Globus pallidus (tissue), 1 donor: Measurements from ENCODE around the gene SPDYE17.
"Not testable (repeated sequence)": the region's sequence is repeated elsewhere in the genome, so short reads cannot be mapped to it uniquely, and the experiment has no call there.

Source experiments
- DNase-seq: peaks from one replicate; pipeline ENCODE4 v3.0.0-alpha.2; 2015; ENCODE audit warnings: low spot score

The SPDYE17 gene

DNA sequence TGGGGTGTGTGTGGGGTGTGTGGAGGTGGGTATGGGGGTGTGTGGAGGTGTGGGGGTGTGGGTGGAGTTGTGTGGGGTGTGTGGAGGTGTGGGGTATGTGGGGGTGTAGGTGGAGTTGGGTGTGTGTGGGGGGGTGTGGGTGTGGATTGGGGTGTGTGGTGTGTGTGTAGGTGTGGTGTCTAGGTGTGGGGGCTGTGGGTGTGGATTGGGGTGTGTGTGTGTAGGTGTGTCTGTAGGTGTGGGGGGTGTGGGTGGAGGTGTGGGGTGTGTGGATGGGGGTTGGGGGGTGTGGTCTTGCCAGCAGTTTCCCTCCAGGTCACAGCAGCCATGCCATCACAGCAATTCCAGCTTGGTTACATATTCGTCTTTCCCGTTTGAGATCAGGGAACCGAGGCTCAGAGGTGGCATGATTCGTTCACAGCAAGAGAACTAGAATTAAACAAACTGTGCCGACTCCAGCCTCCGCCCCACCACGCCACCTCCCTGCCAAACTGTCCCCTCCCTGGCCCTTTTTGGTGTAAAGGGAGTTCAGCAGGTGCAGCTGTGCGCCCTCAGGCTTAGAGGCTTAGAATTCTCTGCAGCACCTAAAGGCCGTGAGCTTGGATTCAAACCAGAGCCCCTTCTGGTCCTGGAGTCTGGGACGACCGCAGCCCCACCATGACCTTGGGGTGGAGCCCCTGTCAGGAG lies 33.3 kb downstream of the SPDYE17 start:
- not testable (repeated sequence) for DNase-seq

DNA sequence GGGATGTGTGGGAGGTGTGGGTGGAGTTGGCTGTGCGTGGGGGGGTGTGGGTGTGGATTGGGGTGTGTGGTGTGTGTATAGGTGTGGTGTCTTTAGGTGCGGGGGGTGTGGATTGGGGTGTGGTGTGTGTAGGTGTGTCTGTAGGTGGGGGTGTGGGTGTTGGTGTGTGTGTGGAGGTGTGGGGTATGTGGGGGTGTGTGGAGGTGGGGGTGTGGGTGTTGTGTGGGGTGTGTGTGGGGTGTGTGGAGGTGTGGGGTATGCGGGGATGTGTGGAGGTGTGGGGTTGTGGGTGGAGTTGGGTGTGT lies 33.9 kb downstream of the SPDYE17 start:
- DNase-seq, result no peak

DNA sequence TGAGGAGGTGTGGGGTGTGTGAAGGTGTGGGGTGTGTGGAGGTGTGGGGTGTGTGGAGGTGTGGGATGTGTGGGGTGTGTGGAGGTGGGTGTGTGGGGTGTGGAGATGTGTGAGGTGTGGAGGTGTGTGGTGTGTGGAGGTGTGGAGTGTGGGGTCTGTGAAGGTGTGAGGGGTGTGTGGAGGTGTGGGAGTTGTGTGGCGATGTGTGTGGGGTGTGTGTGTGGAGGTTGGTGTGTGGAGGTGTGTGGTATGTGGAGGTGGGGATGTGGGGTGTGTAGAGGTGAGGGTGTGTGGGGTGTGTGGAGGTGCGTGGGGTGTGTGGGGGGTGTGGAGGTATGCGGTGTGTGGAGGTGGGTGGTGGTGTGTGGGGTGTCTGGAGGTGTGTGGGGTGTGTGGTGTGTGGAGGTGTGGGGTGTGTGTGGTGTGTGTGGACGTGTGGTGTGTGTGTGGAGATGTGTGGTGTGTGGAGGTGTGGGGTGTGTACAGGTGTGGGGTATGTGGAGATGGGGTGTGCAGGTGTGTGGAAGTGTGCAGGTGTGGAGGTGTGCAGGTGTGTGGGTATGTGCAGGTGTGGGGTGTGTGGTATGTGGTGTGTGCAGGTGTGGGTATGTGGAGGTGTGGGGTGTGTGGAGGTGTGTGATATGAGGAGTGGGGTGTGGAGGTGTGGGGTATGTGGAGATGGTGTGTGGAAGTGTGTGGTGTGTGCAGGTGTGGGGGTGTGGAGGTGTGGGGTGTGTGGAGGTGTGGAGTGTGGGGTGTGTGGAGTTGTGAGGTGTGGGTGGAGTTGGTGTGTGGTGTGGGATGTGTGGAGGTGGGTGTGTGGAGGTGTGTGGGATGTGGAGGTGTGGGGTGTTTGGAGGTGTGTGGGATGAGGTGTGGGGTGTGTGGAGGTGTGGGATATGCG lies 34.5 kb downstream of the SPDYE17 start:
- DNase-seq, result no peak

DNA sequence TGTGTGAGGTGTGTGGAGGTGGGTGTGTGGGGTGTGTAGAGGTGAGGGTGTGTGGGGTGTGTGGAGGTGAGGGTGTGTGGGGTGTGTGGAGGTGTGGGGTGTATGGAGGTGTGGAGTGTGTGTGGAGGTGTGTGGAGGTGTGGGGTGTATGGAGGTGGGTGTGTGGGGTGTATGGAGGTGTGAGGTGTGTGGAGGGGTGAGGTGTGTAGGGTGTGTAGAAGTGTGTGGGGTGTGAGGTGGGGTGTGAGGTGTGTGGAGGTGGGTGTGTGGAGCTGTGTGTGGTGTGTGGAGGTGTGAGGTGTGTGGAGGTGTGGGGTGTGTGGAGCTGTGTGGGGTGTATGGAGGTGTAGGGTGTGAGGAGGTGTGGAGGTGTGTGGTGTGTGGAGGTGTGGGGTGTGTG lies 35.2 kb downstream of the SPDYE17 start:
- DNase-seq, result not testable (repeated sequence)

DNA sequence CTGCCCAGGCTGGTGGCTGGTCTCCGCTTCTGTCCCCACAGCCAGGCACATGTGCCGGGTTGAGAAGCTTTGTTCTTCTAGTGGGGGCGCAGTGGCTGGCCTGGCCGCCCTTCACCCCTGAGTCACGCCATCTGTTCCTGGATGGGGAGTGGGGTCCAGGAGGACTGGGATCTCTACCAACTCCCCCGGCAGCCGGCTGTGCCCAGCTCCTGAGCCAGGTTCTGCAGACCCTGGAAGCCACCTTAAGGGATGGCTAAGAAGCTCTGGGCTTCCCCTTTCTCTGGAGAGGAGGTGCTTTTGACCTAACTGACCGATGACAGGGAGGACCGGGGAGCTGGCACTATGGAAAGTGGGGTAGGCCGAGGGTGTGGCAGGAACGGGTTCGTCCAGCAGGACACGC lies 37.9 kb downstream of the SPDYE17 start:
- DNase-seq, result not testable (repeated sequence)

DNA sequence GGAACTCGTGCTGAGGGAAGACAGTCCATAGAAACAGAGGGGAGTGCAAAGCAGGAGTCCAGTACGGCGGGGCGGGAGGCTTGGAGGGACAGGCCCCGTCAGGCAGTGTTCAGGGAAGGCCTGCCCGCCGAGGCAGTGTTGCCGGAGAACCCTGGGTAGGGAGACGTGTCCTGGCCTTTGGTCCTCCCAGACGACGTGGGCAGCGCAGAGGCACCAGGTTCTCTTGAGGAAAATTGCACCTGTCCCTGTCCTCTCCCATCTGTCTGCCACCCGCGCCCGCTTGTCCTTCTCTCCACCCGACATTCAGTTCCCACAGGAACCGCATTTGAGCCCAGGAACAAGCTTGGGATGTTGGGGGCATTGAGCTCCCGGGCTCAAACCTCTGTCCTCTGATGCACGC lies 38.3 kb downstream of the SPDYE17 start:
- DNase-seq, result not testable (repeated sequence)

DNA sequence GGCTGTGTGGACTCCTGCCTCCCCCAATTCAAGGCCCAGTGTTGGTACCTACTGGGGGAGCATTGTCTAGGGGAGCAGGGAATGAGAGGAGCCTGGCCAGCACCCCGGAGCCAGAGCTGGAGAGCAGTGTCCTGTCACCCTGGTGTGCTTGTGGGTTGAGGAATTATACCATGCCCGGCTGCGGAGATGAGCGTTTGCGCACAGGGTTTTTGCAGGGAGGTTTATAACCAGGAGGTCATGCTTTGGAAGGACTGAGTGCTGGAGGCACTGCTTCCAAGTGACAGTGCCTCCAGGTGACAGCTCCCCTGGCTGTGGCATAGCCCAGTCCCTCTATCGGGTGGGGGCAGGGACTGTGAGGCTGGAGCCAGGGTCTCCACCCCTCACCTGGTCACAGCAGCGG lies 39.3 kb downstream of the SPDYE17 start:
- DNase-seq, result not testable (repeated sequence)

DNA sequence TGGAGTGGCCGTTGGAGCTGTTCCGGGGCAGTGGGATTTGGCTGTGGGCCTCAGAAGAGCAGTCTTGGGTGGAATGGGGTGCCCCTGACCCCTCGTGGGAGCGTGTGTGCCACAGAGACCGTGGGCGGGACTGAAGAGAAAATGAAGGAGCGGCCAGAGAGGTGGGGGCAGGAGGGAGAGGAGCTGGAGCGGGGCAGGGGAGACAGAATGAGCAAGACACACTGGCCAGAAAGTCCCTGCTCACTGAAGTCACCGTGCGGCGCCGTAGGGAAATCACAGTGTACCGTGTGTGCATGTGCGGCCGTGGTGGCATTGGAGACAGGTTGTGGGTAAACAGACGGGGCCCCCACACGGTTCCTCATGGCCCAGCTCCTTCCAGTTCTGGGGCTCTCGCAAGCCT lies 40.0 kb downstream of the SPDYE17 start:
- not testable (repeated sequence) for DNase-seq

DNA sequence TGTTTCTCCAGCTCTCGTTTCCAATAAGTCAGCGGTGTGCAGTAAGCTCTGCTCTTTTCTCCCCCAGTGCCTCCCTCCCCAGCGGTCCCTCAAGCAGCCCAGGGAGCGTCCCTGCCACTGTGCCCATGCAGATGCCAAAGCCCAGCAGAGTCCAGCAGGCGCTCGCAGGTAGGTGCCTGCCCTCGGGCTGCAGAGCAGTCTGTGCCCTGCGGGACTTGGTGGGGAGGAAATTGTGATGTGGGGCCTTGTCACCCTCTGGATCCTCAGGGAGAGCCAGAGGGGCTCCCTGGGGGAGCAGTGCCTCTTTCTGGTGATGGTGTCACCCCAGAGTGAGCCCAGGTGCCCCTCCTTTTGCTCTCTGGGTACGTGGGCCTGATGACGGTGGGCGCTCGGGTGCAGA lies 42.0 kb downstream of the SPDYE17 start:
- DNase-seq, result not testable (repeated sequence)

DNA sequence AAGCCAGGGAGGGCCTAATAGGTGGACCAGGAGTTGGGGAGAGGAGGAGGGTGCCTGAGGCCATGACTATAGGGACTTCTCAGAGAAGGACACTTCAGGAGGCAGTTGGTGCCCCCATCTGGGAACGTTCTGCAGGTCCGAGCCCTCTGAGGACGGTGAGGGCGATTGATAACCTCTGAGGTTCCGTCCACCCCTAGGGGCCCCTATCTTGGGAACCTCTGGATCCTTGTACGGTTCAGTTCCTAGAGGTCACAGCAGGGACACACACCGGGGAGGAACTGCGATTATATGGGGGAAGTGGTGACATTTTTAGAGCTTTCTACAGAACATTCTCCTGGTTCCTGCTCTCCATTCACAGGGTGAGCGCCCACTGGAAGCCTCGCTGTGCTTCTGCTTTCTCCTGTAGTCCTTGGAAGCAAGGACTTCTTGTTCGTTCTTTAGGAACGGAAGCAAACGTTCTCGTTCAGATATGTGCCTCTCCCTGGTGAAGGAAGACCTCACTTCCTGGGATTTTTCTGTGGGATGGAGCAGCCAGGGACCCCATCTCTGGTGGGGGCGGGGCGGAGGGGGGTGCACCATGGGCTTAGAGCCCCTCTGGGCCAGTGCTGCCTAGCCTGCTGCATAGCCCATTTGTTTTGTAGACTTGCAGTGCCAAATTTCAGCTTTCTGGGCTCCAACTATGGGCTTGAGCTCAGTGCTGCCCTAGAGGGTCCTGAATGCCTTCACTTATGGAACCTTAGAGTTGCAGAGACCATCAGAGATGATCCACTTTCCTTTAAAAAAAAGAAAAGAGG lies 46.0 kb downstream of the SPDYE17 start:
- not testable (repeated sequence) for DNase-seq

DNA sequence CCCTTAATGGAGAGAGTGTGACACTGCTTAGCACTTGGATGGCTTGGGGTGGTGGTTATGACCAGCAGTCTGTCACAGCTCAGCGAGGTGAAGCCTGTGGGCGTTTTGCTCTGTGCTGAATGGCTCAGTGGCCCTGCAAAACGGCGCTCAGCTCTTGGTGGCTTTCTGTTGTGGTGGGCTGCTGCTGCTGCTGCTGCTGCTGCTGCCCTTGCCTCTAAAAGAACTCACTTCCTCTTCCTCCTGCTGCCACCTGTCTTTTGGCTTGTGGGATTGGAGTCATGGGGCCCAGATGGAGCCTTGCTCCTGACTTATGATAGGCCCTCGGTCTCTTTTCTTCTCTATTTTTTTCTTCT lies 47.4 kb downstream of the SPDYE17 start:
- DNase-seq, result not testable (repeated sequence)

DNA sequence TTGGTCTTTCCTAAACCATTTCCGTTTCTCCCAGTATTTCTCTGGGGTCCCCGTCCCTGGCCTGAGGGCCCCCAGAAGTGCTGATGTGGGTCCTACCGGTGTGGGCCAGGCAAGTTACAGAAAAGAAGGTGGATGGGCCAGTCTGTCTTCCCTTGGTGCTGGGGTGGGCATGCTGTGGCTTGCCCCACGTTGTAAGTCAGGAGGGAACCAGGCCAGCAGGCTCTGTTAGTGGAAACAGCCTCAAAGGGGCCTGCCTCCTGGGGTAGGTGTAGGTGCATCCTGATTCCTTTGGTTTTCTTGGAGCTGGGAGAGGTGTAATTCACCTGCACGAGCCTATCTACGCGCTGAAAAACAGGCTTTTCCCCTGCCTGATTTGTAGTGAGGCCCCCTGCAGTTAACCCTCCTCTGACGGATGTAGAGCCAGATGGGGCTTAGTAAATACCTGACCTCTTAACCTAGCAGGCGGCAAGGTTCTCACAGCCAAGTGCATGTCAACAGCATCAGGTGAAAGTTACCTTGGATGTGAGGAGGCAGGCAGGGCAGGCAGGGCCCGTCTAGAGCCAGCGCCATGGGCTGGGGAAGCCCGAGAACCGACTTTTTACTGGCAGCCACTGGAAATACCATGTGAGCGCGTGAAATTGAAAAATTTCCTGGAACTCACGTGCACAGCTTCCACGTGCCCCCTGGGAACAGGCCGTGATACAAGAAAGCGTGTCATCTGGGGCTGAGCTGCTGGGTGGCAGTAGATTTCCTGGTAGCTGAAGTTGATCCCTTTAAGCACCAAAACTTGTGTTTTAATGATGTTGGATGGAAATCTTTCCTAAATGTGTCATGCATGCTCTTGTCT lies 48.0 kb downstream of the SPDYE17 start:
- DNase-seq, result not testable (repeated sequence)

DNA sequence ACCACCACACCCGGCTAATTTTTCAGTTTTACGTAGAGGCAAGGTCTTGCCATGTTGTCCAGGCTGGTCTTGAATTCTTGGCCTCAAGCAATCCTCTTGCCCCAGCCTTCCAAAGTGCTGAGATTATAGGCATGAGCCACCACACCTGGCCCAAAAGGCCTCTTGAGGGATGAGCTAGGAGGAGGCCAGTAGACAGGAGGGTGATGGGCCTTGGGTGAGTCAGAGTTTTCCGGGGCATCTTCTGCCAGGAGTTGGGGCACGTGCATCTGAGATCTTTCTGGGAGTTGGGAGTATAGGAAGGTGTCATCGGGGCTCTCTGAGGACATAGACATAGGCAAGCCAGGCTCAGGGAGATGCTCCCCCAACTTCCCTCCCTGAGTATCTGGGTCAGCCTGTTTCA lies 48.8 kb downstream of the SPDYE17 start:
- not testable (repeated sequence) for DNase-seq

DNA sequence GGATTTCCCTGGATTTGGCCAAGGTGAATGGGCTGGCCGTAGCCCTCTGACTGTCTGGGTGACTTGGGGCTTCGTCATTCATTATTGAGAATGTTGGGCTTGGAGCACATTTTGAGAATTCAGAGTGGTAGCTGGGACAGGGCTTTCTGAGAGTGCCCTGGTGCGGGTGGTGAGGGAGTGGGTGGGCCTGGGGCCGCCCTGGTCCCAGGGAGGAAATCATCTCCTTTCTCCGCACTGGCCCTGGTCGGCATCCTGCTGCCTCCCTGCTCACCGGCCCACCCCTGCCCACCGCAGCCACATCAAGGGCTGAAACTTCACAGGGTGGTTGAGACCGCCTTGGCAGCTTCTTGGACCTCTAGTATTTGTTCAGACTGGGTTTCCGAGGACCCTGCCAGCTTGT lies 49.7 kb downstream of the SPDYE17 start:
- DNase-seq, result not testable (repeated sequence)

DNA sequence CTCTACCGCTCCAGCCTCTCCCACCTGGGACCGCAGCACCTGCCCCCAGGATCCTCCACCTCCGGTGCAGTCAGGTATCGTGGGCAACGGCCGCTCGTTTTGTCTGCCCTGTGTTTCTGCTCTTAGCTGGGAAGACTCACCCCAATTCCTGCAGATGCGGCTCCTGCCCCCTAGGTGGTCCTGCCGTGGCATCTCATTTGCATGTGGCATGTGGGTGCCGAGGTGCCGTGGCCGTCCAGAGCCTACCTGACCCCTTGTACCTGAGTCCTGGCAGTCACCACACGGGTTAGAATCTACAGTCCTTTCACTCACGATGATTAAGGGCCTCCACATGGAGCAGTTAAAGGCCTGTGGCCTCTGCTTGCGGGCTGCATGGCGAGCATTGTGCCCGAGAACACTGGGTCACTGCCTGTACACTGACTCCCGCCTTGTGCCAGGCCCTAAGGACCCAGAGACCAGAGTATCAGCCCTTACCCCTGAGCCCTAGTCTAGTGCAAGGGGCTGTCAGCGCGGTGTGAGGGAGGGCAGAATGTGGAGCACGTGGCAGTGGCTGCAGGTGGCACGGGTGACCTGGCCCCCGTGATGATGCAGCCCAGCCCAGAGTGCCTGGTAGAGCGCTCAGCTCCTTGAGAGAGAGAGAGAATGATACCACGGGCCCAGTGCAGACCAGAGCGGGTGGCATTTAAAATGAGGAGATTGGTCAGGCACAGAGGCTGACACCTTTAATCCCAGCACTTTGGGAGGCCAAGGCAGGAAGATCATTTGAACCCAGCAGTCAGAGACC lies 50.8 kb downstream of the SPDYE17 start:
- DNase-seq, result not testable (repeated sequence)

DNA sequence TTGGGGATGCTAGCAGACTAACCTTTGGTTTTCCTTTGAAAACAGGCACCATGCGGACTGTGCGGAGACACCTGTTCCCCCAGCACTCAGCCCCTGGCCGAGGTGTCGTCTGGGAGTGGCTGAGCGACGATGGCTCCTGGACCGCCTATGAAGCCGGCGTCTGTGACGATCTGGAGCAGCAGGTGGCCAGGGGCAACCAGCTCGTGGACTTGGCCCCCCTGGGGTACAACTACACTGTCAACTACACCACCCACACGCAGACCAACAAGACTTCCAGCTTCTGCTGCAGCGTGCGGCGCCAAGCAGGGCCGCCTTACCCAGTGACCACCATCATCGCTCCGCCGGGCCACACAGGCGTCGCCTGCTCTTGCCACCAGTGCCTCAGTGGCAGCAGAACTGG lies 51.6 kb downstream of the SPDYE17 start:
- DNase-seq, result not testable (repeated sequence)

DNA sequence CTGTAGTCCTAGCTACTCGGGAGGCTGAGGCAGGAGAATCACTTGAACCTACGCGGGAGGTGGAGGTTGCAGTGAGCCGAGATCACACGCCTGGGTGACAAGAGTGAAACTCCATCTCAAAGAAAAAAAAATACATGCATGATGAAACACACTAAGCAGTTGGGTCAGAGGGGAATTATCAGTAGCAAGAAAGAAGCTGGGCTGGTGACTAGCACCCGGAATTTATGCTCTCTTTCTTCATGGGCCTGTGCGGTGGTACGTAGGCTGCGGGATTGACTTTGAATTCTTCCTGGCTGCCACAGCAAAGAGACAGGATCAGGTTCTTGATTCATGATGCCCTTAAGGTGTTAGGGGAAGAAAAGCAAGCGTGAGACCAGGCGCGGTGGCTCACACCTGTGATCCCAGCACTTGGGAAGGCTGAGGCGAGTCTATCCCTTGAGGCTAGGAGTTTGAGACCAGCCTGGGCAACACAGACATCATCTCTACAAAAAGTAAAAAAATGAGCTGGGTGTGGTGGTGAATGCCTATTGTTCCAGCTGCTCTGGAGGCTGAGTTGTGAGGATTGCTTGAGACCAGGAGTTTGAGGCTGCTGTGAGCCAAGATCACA lies 54.3 kb downstream of the SPDYE17 start:
- DNase-seq, result not testable (repeated sequence)

DNA sequence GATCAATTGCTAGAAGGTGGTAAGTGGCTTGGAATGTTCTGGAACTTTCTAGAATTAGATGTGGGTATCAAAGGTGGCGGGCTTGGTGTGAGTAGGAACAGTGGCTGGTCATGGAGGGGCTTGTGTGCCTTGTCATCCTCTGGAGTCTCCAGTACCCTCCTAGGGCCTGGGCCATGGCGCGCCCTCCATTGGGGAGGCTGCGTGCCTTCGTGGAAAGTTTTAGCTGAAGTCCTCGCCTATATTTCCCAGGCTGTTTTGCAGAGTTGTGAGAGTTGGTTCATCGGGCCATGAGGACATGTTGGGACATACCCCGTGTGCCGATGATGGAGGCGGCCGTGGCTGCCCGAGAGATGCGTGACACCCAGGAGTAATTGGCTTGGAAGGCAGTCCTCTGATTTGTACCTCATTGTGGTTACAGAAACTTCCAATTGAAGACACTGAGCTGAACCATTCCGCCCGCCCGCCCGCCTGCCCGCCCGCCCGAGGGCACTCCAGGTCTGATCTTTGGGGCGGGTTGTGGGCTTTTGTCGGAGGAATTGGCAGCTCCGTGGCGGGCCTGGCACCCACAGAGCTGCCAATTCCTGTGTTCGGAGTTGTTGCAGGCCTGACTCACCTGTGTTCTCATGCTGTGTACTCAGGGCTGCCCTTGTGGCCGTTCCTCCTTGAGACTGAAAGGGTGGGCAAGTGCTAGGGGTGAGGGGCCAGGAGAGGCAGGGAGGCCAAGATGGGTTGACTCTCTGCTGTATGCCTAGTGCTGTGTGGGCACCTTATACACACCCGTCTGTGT lies 57.2 kb downstream of the SPDYE17 start:
- not testable (repeated sequence) for DNase-seq

DNA sequence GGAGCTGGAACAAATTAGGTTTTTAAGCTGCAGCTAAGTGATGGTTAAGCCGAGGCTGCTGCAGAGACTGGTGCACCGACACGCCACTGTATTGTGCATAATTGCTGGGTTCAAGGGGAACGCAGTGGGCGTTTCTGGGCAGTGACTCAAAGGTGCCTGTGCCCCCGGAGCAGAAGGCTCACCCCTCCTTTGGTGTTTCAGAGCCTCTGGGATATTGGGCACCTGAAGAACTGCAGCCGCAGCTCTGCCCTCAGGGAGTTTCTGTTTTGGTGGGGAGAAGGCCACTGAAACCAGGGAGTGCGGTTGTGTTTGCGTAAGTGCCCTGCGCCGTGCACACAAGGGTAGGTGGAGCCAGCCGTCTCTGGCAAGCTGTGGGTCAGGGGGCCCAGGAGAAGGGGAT lies 57.8 kb downstream of the SPDYE17 start:
- DNase-seq, result not testable (repeated sequence)

DNA sequence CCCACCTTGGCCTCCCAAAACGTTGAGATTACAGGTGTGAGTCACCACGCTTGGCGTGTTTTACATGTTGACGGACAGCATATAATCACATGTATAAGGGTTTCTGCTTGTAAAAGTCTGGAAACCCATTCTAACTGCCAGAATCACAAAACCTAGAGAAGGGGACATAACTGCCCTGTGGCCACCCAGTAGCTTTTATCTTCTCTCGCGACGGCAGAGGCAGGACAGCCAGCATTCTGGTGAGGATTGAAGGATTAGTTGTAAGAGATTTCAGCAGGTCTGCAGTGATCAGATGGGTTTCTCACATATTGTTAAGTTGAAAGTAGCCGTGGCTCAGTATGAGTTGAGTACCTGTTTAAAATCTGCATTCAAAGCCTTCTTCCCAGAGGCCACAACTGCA lies 59.8 kb downstream of the SPDYE17 start:
- not testable (repeated sequence) for DNase-seq
